NCI-H510A (cell line): ENCODE measurements around the gene RBSN.
"Not testable (repeated sequence)": the region's sequence is repeated elsewhere in the genome, so short reads cannot be mapped to it uniquely, and the experiment has no call there.

ENCODE experiments used
- DNase-seq: peaks from one replicate; lab custom pipeline; 2025; lab: John Stamatoyannopoulos, UW

The RBSN gene

DNA sequence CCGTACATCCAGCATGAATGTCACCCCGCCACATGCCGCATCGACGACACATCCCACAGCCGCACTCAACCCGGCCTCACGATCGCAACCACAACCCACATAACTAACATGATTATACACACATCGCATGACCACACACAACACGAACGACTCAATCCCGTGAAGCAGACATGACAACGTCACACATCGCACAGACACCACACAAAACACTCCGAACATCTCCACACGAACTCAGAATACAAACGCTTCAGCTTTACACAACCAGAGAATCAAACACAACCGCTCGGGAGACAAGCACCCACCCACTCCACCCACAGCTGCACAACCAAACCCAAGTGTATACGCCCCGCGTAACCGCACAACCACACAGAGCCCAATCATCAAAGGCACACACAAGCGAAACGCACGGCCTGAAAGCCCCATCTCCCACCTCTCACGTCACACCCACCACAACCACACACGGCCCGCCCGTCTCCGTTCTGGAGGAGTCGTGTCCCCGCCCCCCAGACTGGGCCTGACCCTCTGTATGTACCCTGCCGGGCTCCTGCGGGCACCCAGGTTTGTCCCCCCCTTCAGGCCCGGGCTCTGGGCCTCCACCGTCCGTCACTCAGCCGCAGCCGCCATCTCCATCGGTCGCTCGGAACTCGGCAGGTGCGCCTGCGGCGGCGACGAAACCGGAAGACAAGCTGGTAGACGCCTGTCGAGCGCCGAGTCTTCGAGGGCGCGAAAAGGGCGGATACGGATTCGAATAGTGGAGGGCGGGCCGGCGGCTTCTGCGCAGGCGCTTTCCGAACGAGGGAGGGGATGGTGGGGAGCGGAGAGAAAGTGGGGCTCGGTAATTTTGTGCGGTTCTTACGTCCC lies at the start of gene RBSN:
TSS of gene RBSN (minus strand) at position 646 of the 861 bp plus-strand sequence. CDS start 3,028 bp downstream, outside the sequence.
- DNase-seq, result peak; percentile 94

DNA sequence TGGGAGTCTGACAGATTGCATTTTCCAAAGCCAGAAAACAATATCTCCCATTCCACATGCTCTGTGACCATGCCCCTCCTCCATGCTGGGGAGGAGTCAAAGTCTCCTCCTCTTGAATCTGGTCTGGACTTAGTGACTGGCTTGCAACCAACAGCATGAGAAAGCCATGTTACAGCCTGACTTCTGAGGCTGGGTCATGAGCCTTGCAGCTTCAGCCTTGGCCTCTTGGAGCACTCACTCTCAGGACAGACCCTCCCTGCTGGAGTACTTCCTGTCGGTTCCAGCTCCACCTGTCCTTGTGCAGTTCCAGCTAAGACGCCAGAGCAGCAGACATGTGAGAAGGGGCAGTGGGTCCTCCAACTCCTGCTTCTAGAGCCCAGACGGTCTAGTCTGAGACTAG lies 49.7 kb upstream of the RBSN start:
- peak; percentile 49 for DNase-seq

DNA sequence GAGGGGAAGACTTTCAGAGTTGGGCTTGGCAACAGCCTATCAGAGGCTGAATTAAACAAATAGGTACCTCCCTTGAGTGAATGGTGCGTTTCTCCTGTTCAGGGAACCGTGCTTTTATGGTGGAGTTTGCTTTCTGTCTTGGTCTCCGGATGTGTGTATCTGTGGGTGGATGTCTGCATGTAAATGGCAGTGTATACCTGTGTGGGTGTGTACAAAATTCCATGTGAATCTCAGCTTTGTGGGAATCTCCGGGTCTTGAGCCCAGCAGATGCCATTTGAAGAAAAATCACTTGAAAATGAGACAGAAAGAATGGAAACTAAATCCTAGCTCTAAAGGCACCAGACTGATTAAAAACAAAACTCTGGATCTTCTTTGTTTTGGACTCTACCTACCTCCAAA lies 37.9 kb upstream of the RBSN start:
- not testable (repeated sequence) for DNase-seq

DNA sequence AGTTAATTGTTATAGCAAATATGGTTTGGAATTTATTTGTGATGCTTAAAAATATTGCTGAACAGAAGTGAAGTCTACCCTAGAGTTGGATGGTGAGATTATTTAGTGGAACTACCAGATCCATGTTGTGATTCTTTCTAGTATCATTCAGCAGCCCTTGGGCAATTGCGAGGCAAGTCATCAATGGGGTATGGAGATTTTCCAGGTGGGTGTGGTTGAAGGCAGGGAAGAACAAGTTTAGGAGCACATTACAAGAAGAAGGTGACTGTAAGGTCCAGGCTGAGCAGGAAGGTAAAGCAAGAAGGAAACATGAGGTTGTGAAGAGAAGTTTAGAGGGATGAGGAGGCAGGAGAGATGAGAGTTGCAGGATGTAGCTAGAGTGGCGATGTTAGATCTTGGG lies 36.0 kb upstream of the RBSN start:
- not testable (repeated sequence) for DNase-seq

DNA sequence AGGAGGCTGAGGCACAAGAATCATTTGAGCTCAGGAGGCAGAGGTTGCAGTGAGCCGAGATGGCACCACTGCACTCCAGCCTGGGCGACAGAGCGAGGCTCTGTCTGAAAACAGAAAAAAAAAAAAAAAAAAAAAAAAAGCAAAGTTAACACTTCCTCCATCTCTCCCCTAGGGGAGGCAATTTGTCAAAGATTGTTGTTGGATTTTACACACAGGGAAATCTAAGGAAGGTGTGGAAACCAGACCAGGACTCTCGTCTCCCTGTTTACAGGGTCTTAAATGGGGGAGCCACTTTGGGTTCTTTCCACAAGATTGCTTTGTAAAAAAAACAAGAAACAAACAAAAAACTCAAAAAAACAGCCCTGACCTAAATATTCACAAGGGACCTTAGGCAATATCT lies 29.5 kb upstream of the RBSN start:
- DNase-seq, result not testable (repeated sequence)

DNA sequence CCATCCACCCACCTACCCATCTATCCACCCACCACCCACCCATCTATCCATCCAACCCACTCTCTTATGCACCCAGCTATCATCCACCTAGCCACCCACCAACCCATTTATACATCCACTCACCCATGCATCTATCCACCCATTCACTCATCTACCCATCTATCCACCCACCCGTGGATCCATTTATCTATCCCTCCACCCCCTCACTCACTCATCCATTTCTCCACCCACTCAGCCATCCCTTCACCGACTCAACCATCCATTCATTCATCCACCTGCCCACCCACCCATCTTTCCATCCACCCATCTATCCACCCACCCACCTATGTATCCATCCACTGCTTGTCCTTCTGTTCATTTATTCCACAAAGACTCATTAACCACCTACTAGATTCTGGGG lies 28.0 kb upstream of the RBSN start:
- DNase-seq, result not testable (repeated sequence)

DNA sequence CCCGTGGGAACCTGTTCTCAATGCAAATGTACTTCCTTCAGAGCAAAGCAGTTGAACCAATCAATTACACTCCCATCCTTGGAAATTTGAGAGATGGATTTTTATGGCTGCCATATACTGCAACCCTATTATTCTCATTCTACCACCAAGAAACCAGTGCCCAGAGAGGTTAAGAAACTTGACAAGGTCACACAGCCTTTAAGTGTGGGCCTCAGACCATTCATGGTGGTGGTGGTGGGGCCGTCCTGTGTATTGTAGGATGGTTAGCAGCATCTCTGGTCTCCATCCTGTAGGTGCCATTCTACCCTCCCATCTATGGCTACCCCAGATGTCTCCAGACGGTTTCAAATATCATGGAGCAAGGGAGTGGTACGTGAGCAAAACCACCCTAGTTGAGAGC lies 23.4 kb upstream of the RBSN start:
- DNase-seq, result no peak

DNA sequence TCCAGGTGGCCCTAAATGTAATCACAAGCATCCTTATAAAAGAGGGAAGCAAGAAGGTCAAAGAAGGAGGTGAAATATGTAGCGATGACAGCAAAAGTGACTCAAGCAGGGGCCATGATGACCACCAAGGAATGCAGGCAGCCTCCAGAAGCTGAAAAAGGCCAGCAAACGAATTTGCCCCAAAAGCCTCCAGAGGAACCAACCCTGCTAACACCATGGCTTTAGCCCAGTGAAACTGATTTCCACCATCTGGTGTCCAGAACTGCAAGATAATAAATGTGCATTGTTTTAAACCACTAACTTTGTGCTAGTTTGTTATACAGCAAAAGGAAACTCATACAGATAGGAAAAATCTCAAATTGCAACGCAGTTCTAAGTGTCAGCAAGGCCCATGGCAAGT lies 23.0 kb upstream of the RBSN start:
- DNase-seq, result no peak

DNA sequence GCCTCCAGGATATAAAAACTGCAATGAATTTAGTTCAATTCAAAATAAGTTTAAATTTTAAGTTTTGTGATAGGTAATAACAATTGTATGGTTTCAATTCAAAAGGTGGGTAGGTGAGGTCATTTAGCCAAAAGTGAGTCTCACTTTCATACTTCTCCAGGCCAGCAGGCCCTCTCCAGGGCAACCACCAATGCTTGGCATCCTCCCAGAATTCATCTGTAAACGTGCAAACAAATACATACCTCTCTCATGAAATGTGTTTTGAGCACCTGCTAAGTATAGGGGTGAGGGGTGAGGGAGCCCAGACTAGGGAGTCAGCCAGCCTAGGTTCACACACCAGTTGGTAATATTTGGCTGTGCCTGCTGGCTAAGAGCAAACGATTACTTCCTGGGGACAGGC lies 22.0 kb upstream of the RBSN start:
- DNase-seq, result peak; percentile 7

DNA sequence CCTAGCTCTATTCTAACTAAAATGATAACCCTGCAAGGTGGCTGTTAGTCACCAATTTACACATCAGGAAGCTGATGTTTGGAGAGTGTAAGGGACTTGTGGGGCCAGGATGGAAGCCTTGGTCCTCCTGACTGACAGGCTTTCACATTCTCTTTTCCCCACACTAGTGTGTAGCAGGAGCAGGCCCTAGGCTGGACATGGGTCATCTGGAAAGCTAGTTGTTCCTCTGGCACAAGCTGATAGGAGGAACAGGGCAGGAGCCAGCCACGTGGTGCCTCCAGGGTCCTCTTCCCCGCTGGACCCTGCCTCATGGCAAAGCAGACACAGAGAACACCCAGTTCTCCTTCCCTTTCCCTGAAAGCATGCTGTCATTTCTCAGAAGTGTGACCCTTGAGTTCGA lies 18.1 kb upstream of the RBSN start:
- no peak for DNase-seq

DNA sequence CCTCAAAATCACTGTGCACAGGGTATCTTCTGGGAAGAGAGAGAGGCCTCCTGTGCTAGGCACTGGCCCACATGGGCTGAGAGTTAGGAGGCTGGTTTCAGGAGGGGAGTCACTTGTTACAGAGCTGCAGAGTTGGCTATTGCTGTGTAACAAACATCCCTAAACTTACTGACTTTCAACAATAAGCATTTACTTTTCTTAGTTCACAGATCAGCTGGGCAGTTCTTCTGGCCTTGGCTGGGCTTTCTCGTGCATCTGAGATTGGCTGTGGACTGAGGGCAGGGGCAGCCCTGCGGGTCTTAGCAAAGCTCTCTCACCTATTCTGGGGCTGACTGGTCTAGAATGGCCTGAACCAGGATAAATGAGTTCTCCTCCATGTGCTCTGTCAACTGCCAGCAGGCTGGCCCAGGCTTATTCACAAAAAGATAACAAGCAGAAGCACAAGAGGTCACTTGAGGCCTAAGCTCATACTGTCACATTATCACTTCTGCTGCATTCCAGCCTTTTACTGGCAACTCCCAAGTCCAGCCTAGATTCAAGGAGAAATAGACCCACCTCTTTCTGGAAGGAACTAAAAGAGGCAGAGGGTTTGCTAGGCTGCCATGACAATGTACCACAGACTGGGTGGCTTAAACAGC lies 17.2 kb upstream of the RBSN start:
- no peak for DNase-seq

DNA sequence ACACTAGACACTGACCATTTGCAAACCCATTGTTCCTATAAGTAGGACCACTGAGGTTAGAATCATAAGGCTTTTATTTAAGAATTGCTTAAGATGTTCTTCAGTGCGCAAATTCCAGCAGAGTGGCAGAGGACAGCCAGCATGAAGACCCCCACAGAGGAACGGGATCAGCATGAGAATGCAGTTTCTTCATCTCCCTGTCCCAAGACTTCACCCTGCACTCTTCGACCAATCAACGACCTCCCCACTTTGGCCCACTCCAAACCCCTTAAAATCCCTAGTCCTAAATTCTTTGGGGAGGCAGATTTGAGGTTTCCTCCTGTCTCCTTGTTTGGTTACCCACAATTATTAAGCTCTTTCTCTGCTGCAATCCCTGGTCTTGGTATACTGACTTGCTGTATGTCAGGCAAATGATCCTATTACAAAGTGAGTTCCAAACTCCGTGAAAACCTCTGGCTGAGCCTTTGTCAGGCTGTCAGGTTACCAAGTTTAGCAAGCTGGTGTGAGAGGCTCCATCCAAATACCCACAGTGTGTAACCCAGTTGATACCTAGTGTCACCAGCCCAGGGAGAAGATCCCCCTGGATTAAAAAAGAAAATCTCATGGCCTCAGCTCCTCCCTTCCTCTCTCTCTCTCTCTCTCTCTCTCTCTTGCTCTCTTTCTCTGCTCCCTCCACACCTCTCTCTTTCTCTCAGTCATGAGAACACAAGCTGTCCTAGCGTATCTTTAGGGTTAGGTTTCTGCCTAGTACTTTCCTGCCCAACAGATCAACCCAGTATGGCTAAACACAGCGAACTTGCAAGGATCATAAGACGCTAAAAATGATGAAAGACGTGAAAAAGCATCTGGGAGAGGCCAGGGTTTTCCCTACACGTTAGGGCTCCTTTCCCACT lies 15.8 kb upstream of the RBSN start:
- DNase-seq, result no peak

DNA sequence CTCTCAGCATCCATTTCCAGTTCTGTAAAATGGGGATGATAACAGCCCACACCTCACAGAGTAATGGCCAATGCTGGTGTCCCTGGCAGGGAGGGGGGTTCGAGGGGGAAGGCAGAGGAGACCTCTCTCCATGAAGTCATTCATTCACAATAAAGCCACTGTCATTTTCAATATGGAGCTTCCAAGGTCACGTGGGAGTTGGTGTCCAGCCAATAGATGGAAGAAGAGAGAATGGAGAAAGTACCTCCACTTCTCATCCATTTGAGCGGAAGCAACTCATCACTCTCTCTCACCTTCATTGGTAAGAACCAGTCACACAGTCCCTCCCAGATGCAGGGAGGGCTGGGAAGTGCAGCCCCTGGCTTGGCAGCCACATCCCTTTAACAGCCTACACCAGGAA lies 14.9 kb upstream of the RBSN start:
- DNase-seq, result no peak

DNA sequence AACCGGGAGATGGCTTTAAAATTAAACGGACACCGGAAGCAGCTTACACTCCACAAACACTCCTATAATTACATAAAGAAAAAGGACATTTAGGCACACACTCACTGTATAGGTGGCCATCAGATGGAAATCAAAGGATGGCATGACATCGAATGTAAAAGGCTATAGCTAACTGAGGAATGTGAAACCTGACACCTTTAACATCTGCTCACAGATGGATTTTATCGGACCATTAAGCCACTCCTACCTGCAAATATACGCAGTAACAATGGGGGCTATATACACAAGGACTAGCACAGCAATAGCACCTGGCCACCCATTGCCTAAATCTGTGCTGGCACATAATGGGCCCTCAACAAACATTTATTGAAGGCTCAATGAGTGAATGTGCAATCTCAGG lies 14.5 kb upstream of the RBSN start:
- peak; percentile 56 for DNase-seq

DNA sequence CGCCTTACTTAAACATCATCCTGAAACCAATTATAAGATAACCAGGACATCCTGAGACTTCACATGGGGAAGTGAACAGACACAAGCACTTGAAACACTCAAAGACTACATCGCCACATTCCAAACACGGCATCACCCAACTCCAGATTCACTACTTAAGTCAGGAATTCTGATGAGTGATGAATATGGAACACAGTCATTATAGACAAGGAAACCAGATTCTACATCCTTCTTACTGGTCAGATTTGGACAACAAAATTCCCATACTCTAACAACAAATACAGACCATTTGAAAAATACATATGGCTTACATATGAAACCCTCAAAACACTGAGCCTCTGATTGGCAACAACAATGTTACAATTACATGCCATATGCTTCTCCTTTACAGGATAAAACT lies 13.1 kb upstream of the RBSN start:
- DNase-seq, result no peak

DNA sequence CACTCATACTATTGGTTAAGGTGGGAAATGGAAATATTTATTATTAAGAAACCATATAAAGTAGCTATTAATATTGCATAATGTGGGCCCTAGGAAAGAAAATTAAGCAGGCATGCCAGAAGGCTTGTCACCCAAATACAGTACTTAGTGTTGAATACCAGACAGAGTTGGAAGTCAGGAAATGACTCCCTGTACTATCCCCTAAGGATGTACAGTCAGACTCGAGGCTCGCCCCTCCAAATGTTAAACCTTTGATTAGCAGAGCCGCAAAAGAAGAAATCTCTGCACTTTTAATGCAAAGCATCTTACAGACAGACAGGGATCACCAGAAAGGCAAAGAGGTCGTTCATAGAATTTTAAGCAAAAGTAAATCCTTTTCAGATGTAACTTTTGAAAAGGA lies 11.3 kb upstream of the RBSN start:
- DNase-seq, result no peak

DNA sequence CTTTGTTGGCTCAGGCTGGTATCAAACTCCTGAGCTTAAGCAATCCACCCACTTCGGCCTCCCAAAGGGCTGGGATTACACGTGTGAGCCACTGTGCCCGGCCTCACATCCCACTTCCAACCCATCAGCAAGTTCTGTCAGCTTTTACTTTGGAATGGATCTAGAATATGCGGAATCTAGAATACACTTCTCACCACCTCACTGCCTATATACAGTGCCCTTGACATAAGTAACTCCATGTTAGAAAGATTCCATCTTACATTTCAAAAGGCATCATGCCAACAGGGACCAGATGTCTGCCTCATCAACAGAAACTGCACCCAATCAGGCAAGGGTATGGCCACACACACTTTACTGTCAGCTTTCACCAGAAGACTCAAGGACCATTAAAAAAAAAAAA lies 9.9 kb upstream of the RBSN start:
- no peak for DNase-seq

DNA sequence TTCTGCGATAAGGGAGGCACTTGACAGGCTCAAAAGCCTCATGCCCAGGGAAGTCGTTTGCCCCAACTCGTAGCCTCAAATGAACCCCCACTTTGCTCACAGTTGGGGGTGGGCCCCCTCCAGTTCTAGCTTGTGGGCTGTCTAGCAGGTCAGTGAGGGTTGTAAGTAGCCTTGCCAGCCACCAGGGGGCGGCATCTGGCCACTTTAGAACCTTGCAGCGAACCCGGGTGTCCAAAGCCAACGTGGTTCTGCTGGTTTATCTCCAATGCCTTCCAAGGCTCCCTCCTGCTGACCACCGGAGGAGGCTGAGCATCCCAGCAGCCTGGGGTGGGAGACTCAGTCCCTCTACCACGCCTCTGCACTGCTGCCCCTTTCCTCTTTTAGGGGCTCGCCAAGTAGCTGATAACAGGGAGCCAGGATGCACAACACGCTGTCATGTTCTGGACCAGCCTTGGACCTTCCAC lies 9.2 kb upstream of the RBSN start:
- DNase-seq, result peak; percentile 56

DNA sequence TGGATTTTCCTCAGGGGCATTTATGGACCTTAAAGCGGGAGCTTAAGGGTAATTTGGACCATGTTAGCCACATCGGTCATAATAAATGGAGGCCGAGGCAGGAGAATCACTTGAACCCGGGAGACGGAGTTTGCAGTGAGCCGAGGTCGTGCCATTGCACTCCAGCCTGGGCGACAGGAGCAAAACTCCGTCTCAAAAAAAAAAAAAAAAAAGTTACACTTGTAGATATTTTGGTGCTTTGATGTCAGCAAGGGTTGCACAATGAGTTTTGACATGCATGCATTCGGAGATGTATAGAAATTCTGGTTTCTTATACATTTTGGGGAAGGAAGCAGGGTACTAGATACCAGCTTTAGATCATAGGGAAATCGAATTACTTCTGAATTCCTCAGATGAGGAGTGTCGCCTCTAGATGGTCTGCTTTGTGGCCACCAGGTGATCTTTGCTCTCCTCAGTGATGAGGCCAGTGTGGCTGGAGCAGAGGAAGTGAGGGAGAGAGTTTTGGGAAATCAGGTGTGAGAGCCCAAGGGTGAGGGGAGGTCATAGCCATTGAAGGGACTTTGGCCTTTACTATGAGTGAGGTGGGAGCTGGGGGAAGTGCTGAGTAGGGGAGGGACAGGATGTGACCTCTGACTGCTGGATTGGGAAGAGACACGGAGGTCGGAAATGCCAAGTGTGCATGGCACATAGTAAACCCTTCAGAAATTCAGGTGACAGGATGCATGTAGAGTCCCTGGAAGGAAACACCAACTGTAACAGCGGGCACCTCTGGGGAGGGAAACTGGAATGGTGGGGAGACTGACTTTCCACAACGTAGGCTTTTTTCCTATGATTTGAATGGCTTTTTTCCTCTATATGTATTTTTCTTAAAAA lies 8.4 kb upstream of the RBSN start:
- no peak for DNase-seq

DNA sequence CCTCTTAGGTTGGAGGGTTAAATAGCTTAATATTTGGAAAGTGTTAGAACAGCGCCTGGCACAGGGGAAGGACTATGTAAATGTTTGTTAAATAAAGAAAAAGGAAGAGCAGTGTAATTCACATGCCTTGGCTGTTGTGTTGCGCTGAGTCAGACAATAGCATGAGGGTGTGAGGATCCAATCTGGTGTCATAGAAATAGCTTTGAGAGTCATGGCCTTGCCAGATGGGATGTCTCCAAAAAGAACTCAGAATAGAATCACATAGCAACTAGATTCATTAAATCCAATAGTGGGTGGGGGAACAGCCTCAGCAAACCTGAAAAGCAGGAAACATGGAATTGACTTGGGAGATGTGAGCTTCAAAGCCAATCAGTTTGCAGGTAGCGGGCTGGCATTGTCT lies 3.9 kb upstream of the RBSN start:
- DNase-seq, result no peak

DNA sequence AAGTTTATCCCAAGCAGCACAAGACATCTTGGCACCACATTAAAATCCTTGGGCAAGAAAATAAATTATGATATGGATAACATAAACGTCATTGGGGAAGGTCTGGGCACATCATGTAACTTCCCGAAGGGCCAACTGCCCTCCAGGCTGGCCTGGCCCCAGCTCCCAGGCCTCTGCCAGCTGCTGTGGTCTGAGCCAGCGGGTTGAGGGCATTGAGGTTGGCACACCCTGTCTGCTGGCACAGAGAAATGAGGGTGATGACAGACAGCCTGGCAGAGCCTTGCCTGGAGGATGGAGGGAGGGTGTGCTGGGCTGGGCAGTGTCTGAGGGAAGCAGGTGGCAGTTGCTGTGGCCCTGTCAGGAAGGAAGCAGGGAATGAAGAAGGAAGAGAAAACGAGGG lies 3.3 kb upstream of the RBSN start:
- DNase-seq, result no peak
